HFF-Myc (cell line): ENCODE data around the gene TPM4.

Source experiments
- DNase-seq: peaks from one replicate; pipeline ENCODE4 v3.0.0-alpha.2; 2011; ENCODE audit warnings: low read depth; ENCODE audit errors: extremely low read depth
- H3K4me3 ChIP-seq: replicated peaks from 2 replicates; pipeline ENCODE4 v1.5.1; 2011; ENCODE audit warnings: low read depth, mild to moderate bottlenecking, control low read depth, low read length
- CTCF ChIP-seq: IDR thresholded peaks from 2 replicates; pipeline ENCODE4 v1.5.1; 2012; ENCODE audit warnings: mild to moderate bottlenecking, low read depth, low read length, control low read depth; ENCODE audit errors: missing control alignments

The TPM4 gene

GRCh38 chr19:16087940-16088339 lies 11.6 kb downstream of the TPM4 start:
- no peak for DNase-seq
- no peak overlapping the region for H3K4me3 ChIP-seq
- TF ChIP-seq CTCF: no peak

GRCh38 chr19:16088351-16089009 lies 12.2 kb downstream of the TPM4 start:
- TF ChIP-seq CTCF: peak; percentile 25
- H3K4me3 ChIP-seq: no peak overlapping the region
- DNase-seq: no peak

GRCh38 chr19:16089010-16089846 lies 12.9 kb downstream of the TPM4 start:
- H3K4me3 ChIP-seq: no peak overlapping the region
- no peak for TF ChIP-seq CTCF
- DNase-seq: no peak

- TF ChIP-seq CTCF: no peak
- no peak for DNase-seq
- H3K4me3 ChIP-seq: no peak overlapping the region
Observed at GRCh38 chr19:16091546-16092475, 15.5 kb downstream of the TPM4 start.

GRCh38 chr19:16094360-16095070 lies 18.2 kb downstream of the TPM4 start:
- H3K4me3 ChIP-seq: no peak overlapping the region
- no peak for DNase-seq
- no peak for TF ChIP-seq CTCF

GRCh38 chr19:16095071-16095571 lies 18.8 kb downstream of the TPM4 start:
- no peak for TF ChIP-seq CTCF
- DNase-seq: no peak
- no peak overlapping the region for H3K4me3 ChIP-seq
